DND-41 (cell line): ENCODE measurements around the gene SLC8B1.
"Not testable (repeated sequence)": the region's sequence is repeated elsewhere in the genome, so short reads cannot be mapped to it uniquely, and the experiment has no call there.

Experiments used
- CTCF ChIP-seq: IDR thresholded peaks from 2 replicates; pipeline ENCODE4 v1.5.1; 2012; ENCODE audit warnings: borderline replicate concordance, low read length, moderate library complexity, mild to moderate bottlenecking; ENCODE audit not compliant: poor library complexity, severe bottlenecking; ENCODE audit errors: extremely low read depth
- EZH2 ChIP-seq: IDR thresholded peaks from 3 replicates; pipeline ENCODE4 v1.6.1; 2012; ENCODE audit warnings: borderline replicate concordance, low read depth, mild to moderate bottlenecking, moderate library complexity, low read length, inconsistent platforms; ENCODE audit not compliant: severe bottlenecking

DNA sequence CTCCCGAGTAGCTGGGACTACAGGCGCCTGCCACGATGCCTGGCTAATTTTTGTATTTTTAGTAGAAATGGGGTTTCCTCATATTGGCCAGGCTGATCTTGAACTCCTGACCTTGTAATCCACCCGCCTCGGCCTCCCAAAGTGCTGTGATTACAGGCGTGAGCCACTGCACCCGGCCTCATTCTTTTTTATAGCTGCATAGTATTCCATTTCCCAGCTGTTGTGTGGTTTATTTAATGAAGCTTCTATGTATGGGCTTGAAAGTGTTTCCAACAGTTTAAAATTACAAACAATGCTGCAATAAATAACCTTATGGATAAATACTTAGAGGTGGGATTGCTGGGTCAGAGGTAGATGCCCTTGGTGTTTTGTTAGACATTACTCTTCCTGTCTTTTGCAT lies 19.3 kb upstream of the SLC8B1 start:
- not testable (repeated sequence) for TF ChIP-seq CTCF, EZH2
